GM12873 (cell line): Measurements from ENCODE around the gene AUTS2.

Source experiments
- CTCF ChIP-seq: IDR thresholded peaks from 2 replicates; pipeline ENCODE4 v1.5.1; 2012; ENCODE audit warnings: low read depth, mild to moderate bottlenecking, moderate library complexity, low read length, control low read depth; ENCODE audit not compliant: insufficient read depth; ENCODE audit errors: missing control alignments

The AUTS2 gene

GRCh38 chr7:69598081-69598486 lies at the start of gene AUTS2:
Gene AUTS2, plus strand, starts transcription at chr7:69598475. Its CDS starts 1,179 bp downstream, at chr7:69599654.
- no peak for TF ChIP-seq CTCF

DNA sequence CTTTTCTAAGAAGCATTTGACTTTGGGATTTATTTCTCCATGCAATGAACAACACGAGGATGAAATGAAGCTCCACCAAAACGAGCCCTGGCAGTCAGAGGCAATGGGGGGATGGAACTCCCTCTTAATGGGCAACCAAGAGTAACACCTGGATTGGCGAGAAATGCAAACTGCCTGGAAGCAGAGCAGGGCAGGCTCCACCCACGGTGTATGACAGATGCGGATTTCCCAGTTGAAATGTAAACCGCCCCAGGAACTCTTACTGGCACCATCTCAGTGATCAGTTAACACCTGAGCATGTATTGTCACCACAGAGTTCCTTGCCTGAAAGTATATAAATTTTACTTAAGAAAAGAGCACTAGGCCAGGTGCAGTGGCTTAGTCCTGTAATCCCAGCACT lies 47.3 kb upstream of the AUTS2 start:
- TF ChIP-seq CTCF: no peak

GRCh38 chr7:69553190-69553589 lies 45.1 kb upstream of the AUTS2 start:
- TF ChIP-seq CTCF: no peak

DNA sequence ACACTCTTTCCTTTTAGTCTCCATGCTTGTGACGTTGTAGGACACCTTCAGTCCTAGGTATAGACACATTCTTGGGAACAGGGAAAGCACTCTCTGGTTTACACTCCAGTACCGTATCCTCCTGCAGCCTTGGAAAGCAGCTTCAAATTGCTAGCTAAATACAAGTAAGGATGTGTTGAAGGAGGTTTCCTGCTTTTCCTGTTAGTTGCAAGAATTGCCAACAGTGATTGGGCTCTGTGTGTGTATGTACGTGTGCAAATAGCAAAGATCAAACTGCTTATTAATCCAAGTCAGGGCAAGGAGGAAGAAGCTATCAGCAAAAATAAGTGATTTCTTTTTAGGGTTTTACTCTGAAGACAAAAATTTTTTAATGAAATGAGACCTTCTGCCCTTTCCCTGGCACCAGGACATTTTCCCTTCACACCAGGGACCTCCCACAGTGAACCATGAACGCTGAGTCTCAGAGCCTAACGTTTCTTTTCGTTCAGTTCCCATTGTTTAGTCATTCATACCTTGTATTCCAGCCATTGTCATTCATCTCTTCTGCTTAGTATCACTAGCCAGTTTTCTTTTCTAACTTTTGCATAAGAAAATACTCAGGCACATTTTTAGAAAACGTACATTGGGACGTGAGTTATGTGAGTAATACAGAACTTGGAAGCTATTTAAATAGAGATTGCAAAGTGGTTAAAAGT lies 36.9 kb upstream of the AUTS2 start:
- TF ChIP-seq CTCF: no peak

GRCh38 chr7:69564454-69565417 lies 33.5 kb upstream of the AUTS2 start:
- no peak for TF ChIP-seq CTCF

DNA sequence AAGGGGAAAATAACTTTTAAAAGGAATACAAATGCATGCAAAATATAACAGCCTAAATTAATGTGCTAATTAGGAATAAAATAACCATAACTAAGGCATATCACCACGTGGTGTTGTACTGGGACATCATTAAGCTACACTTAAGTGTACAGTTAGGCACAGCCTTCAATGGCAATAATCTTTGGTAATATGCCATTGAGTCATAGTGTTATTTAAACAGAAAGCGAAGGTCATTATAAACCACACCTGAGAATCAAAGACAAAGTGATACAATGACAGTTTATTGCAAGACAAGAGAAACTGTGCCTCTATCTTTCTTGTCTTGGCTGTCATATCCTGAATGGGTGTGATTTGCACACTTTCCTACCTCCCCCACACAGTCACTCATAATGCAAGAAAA lies 30.5 kb upstream of the AUTS2 start:
- no peak for TF ChIP-seq CTCF

DNA sequence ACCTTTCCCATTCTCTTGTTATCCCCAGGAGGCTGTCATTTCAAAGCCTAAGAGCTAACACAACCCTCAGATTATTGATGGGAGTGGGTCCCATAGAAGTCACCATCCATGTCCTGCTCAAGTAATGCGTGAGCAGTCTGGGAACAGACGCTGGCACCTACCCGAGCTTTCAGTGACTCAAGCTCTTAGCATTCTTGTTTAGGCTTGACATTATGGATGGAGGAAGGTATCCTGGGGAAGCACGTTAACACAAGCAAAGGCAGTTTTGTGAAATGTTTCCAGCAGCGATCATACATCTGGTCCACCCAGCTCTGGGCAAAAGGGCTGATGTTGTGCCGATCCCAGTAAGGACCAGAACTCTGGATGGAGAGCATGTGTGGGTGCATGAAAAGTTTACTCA lies 30.0 kb upstream of the AUTS2 start:
- TF ChIP-seq CTCF: no peak
